ENCODE data around the gene POLR3GL. TPM values are rescaled to one million over a fixed set of nuclear protein-coding genes. Genes with fewer than 3 reads are reported as not detected.

POLR3GL gene
- total RNA-seq, 2 donors from 2014 or later, result 13.6 to 17.0 TPM

- intact Hi-C loops (cut with DNase I, micrococcal nuclease), result no loop called here
- ATAC-seq (peak; percentile 75), DNase-seq (no peak)
These were observed 20.0 kb upstream of the POLR3GL start for GRCh38 chr1:145944532-145944931.

DNA sequence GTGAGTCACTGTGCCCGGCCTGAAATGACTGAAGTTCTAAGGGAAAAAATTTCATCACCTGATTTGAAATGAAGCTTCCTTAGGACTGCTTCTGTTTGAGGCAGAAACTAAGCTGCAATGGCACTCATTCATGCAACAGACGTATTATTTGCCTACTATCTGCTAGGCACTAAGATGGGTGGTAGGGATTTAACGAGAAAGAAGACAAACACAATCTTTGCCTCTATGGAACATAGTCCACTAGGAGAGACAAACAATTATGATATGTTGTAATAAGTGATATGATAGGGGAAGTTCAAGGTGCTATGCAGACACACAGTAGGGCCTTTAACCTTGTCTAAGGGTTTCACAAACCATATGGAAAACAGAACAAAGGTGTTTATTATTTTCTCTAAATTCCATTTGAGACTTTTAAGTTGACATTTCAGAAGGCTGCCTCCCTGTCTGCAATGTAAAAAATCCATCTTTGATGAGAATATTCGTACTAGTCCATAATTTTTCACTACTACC is 18.0 kb upstream of the POLR3GL start:
- DNase-seq (no peak), ATAC-seq (peak; percentile 78)
- intact Hi-C loops (cut with DNase I, micrococcal nuclease), result no loop called here

GRCh38 chr1:145947551-145947950 is 16.9 kb upstream of the POLR3GL start:
- no peak for DNase-seq
- intact Hi-C loops (cut with DNase I, micrococcal nuclease), result no loop called here
- no peak for ATAC-seq

DNA sequence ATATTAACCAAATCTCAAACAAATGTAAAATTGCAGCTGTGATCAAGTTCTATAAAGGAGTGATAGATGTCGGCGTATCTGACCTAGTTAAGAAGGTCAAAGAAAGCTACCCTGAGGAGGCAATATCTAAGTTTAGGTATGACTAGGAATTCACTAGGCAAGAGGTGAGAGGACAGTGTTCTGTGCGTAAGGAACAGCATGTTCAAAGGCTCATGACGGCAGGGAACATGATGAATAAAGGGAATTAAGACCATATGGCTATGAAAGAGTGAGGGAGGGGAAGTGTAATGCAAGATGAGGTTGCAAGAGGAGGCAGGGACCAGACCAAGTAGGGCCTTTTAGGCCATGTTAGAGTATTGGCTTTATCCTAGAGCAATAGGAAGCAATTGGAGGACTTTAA is 15.3 kb upstream of the POLR3GL start:
- DNase-seq, result no peak
- intact Hi-C loops (cut with DNase I, micrococcal nuclease), result no loop called here
- ATAC-seq, result no peak

GRCh38 chr1:145951526-145951925 is 13.0 kb upstream of the POLR3GL start:
- intact Hi-C loops (cut with DNase I, micrococcal nuclease), result no loop called here
- DNase-seq (no peak), ATAC-seq (no peak)

- no peak for DNase-seq
- no peak for ATAC-seq
- intact Hi-C loops (cut with DNase I, micrococcal nuclease), result no loop called here
These were observed 11.6 kb upstream of the POLR3GL start for GRCh38 chr1:145952903-145953302.

GRCh38 chr1:145953861-145954260 is 10.6 kb upstream of the POLR3GL start:
- ATAC-seq, result peak; percentile 41
- no peak for DNase-seq
- intact Hi-C loops (cut with DNase I, micrococcal nuclease), result no loop called here

- ATAC-seq (no peak), DNase-seq (no peak)
- intact Hi-C loops (cut with DNase I, micrococcal nuclease), result no loop called here
These were observed 9.1 kb upstream of the POLR3GL start for GRCh38 chr1:145955436-145955835.

- ATAC-seq, result no peak
- intact Hi-C loops (cut with DNase I, micrococcal nuclease), result no loop called here
- DNase-seq, result no peak
These were observed 8.1 kb upstream of the POLR3GL start for GRCh38 chr1:145956361-145956760.

GRCh38 chr1:145956781-145957442 is 7.6 kb upstream of the POLR3GL start:
- ATAC-seq (no peak), DNase-seq (no peak)
- intact Hi-C loops (cut with DNase I, micrococcal nuclease), result no loop called here

GRCh38 chr1:145957443-145958319 is 6.8 kb upstream of the POLR3GL start, which contains the start of gene LIX1L:
Gene LIX1L (minus strand): TSS chr1:145958017. CDS start chr1:145957927, 90 bp downstream.
- DNase-seq, result peak; percentile 96 to 97
- ATAC-seq, result peak; percentile 95
- intact Hi-C loops (cut with DNase I, micrococcal nuclease), result no loop called here

DNA sequence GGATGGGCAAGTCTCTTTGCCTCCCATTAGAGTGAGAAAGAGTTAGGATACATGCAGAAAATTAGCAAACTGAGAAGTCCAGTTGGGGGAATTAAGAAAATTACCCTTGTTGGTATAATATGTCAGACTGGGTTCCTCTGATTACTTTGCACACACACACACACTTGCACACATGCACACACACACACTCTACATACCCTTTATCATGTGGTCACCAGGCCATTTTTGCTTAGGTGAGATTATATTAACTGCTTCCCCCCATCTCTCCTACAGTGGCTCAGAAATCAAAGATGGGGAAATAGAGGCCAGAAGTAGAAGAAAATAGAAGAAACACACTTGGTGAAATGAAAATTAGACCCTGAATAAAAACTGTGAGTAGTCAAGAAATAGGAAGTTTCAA is 5.8 kb upstream of the POLR3GL start:
- intact Hi-C loops (cut with DNase I, micrococcal nuclease), result no loop called here
- no peak for DNase-seq
- no peak for ATAC-seq

GRCh38 chr1:145959333-145959732 is 5.2 kb upstream of the POLR3GL start:
- ATAC-seq, result no peak
- intact Hi-C loops (cut with DNase I, micrococcal nuclease), result no loop called here
- no peak for DNase-seq

DNA sequence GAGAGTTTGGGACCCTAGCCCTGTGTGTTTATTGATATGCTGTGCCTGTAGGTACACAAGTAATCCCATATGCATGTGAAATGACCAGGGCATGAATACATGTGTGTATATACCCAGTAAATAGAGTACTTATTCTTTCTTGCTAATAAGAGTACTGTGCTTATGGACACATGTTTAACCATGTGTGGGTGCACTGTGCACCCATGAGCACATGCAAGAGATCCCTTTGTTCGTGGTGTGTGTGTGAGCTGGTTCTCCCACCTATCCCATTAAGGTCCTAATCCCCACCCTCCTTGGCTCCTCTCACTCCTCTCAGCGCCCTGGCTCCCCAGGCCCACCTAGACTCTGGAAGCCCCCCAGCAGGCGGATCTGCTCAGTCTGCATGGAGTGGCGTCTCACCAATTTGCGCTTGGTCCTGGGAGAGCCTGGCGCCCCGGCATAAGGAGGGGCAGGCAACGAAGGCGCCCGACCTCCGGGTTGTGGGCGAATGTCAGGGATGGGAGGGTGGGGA is 4.5 kb upstream of the POLR3GL start:
- intact Hi-C loops (cut with DNase I, micrococcal nuclease), result loop anchor here in 1 of 2 donors (10.0 kb wide), 1 partner anchor 45 kb away; the partner anchor contains the start of genes ITGA10 and PEX11B
- DNase-seq, result no peak
- ATAC-seq, result no peak

GRCh38 chr1:145960468-145961108 is 3.9 kb upstream of the POLR3GL start:
- peak; percentile 72 to 78 for DNase-seq
- ATAC-seq, result peak; percentile 28
- intact Hi-C loops (cut with DNase I, micrococcal nuclease), result loop anchor here in 1 of 2 donors (10.0 kb wide), 1 partner anchor 46 kb away; the partner anchor contains the start of genes ITGA10 and PEX11B

DNA sequence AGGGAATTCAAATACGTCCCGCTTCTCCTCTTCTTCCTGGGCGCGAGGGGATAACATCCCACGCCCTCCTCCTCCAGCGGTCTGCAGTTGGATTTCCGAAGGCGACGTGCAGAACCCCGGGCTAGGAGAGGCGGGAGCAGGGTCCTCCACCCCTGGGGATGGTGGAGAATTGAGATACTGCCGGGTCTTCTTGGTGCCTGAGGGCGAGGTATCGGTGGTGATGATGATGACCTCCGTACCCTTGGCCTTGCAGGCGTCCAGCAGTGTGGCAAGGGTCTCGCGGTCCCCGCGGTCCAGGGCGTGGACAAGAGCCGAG is 3.4 kb upstream of the POLR3GL start:
- ATAC-seq, result no peak
- no peak for DNase-seq
- intact Hi-C loops (cut with DNase I, micrococcal nuclease), result loop anchor here in 1 of 2 donors (10.0 kb wide), 1 partner anchor 46 kb away; the partner anchor contains the start of genes ITGA10 and PEX11B

DNA sequence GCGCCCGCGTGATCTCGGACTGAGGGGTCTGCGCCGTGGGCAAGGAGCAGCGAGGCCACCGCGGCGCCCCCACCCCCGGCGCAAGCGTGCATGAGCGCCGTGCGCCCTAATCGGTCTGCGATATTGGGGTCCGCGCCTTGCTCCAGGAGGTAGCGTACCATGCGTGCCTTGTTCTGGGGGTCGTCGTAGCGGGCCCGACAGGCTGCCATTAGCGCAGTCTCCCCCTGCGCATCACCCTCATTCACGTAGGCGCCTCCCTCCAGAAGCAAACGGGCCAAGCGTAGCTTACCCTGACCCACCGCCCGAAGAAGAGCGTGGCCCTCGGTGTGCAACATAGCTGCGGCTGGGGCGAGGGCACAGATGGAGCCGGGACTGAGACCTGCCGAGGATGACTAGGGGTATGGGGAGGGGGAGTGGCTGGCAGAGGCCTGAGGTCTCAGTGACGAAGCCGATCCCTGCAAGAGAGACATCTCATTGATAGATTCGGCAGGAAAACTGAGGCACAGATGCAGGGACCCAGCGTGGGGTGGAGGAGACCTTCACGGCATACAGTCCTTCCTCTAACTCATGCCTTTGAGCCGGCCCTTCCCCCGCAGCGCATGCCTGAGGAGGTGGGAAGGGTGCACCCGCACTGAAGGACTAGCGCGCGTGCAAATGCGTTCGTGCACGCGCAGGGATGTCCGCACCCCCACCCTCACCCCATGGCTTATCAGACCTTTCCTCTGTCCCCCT is 2.9 kb upstream of the POLR3GL start:
- intact Hi-C loops (cut with DNase I, micrococcal nuclease), result loop anchor here in 1 of 2 donors (10.0 kb wide), 1 partner anchor 47 kb away; the partner anchor contains the start of genes ITGA10 and PEX11B
- DNase-seq (peak; percentile 51 to 69), ATAC-seq (no peak)
